Lower leg skin (tissue), 4 donors: ENCODE measurements around the gene AHNAK2. TPM values are rescaled to one million over a fixed set of nuclear protein-coding genes. Genes with fewer than 3 reads are reported as not detected.
"Not testable (repeated sequence)": the region's sequence is repeated elsewhere in the genome, so short reads cannot be mapped to it uniquely, and the experiment has no call there.

ENCODE experiments used
- DNase-seq, 2 donors: peaks; one replicate each; pipeline ENCODE4 v3.0.0-alpha.2; 2019; ENCODE audit warnings: low spot score in 2 of 2
- H3K4me3 ChIP-seq: fragments of 200-600 bp; sonication (generic); 2 replicates; pipeline ENCODE4 v1.5.1; 2017; ENCODE audit warnings: mild to moderate bottlenecking, low read depth; ENCODE audit not compliant: poor library complexity, severe bottlenecking
- CTCF ChIP-seq, 3 donors: fragments of 450-650 bp; IDR thresholded peaks; one replicate each; pipeline ENCODE4 v1.5.1; 2016; ENCODE audit warnings: antibody characterized with exemption in 3 of 3, mild to moderate bottlenecking in 3 of 3, moderate library complexity in 2 of 3
- POLR2A ChIP-seq, 2 donors: fragments of 450-650 bp; IDR thresholded peaks; one replicate each; pipeline ENCODE4 v1.6.1; 2016 to 2017; ENCODE audit warnings: antibody characterized with exemption in 2 of 2, mild to moderate bottlenecking in 1 of 2, moderate library complexity in 1 of 2
- WGBS, 2 donors: methylation state at CpG; one replicate each; pipeline ENCODE4 v1.1.5; 2018; 5-methylcytosine and 5-hydroxymethylcytosine counted together
- intact Hi-C: fragments of 100-400 bp; cut with DNase I; formaldehyde crosslinking; loops from one replicate; pipeline ENCODE4 v1.15.0; 2023; ENCODE audit warnings: low total_unique reads
- total RNA-seq, 4 donors: library from RNA; depleted of rRNA; stranded (reverse); fragments of >200 nt; gene quantifications; one replicate each; pipeline ENCODE4 v1.1.0, GENCODE V29; 2016

Gene AHNAK2
- total RNA-seq, 4 donors from 2014 or later: 671 to 950 (median 756) TPM

GRCh38 chr14:104950021-104950420 is 28.2 kb downstream of the AHNAK2 start:
- DNase-seq: no peak
- TF ChIP-seq POLR2A (IDR thresholded peaks at IDR 0.05) (no peak), CTCF (IDR thresholded peaks at IDR 0.05) (no peak)
- intact Hi-C loops: no loop called here
- 91 to 93% methylated on average over 13 to 17 of the region's 17 CpGs for WGBS, 2 donors
- H3K4me3 ChIP-seq: no peak overlapping the region

- H3K4me3 ChIP-seq, intact Hi-C loops, DNase-seq: not testable (repeated sequence)
- WGBS, 2 donors: 90 to 94% methylated on average over 17 to 24 of the region's 24 CpGs
These were observed 28.7 kb downstream of the AHNAK2 start for GRCh38 chr14:104949406-104949955.

GRCh38 chr14:104948736-104949031 is 29.5 kb downstream of the AHNAK2 start:
- no peak for TF ChIP-seq CTCF (IDR thresholded peaks at IDR 0.05)
- no peak for TF ChIP-seq POLR2A (IDR thresholded peaks at IDR 0.05)
- intact Hi-C loops: no loop called here
- DNase-seq: no peak
- 91 to 92% methylated on average over 11 of the region's 11 CpGs for WGBS, 2 donors
- no peak overlapping the region for H3K4me3 ChIP-seq

- H3K4me3 ChIP-seq, DNase-seq, intact Hi-C loops: not testable (repeated sequence)
- WGBS, 2 donors: 93 to 95% methylated on average over 33 to 35 of the region's 35 CpGs
These were observed 30.1 kb downstream of the AHNAK2 start for GRCh38 chr14:104947881-104948735.

GRCh38 chr14:104947201-104947600 is 31.0 kb downstream of the AHNAK2 start:
- DNase-seq, intact Hi-C loops, H3K4me3 ChIP-seq: not testable (repeated sequence)
- WGBS, 2 donors: 93 to 100% methylated on average over 13 of the region's 13 CpGs

- WGBS, 2 donors: 90 to 94% methylated on average over 39 to 43 of the region's 43 CpGs
- H3K4me3 ChIP-seq, DNase-seq, intact Hi-C loops: not testable (repeated sequence)
These were observed 31.9 kb downstream of the AHNAK2 start for GRCh38 chr14:104945986-104946965.

GRCh38 chr14:104945266-104945665 is 32.9 kb downstream of the AHNAK2 start:
- 92 to 96% methylated on average over 20 of the region's 20 CpGs for WGBS, 2 donors
- H3K4me3 ChIP-seq, intact Hi-C loops, DNase-seq: not testable (repeated sequence)

GRCh38 chr14:104944436-104945205 is 33.6 kb downstream of the AHNAK2 start:
- H3K4me3 ChIP-seq, intact Hi-C loops, DNase-seq: not testable (repeated sequence)
- WGBS, 2 donors: 91 to 95% methylated on average over 29 of the region's 29 CpGs

- intact Hi-C loops, DNase-seq, H3K4me3 ChIP-seq: not testable (repeated sequence)
- 76 to 88% methylated on average over 4 to 6 of the region's 6 CpGs for WGBS, 2 donors
These were observed 34.2 kb downstream of the AHNAK2 start for GRCh38 chr14:104944016-104944308.

- intact Hi-C loops, H3K4me3 ChIP-seq, DNase-seq: not testable (repeated sequence)
- WGBS, 2 donors: 88 to 92% methylated on average over 24 to 29 of the region's 29 CpGs
These were observed 34.8 kb downstream of the AHNAK2 start for GRCh38 chr14:104943216-104944015.
